Body of pancreas (tissue), 4 donors: ENCODE measurements around the gene PHETA2. TPM values are rescaled to one million over a fixed set of nuclear protein-coding genes. Genes with fewer than 3 reads are reported as not detected.
"Not testable (repeated sequence)": the region's sequence is repeated elsewhere in the genome, so short reads cannot be mapped to it uniquely, and the experiment has no call there.

Experiments used
- ATAC-seq: fragments of 150-250 bp; one replicate; pipeline ENCODE4 v1.9.1; 2016
- DNase-seq, 4 donors: peaks; one replicate each; pipeline ENCODE4 v3.0.0-alpha.2; 2019
- H3K27ac ChIP-seq, 4 donors: fragments of 200-600 bp; sonication (generic); 1 replicate in 3 of 4; 2 replicates in 1 of 4; pipeline versions ENCODE4 v1.5.1 to v1.6.1; 2016 to 2019; ENCODE audit warnings: mild to moderate bottlenecking in 1 of 4, mixed read lengths in 1 of 4, moderate library complexity in 1 of 4
- H3K27me3 ChIP-seq, 2 donors: fragments of 200-600 bp; sonication (generic); one replicate each; pipeline ENCODE4 v1.6.0; 2016; ENCODE audit warnings: mild to moderate bottlenecking in 1 of 2
- H3K36me3 ChIP-seq, 2 donors: fragments of 200-600 bp; sonication (generic); replicated peaks in 1 of 2; 2 replicates each; pipeline ENCODE4 v1.5.1; 2016; ENCODE audit warnings: low read depth in 2 of 2; ENCODE audit not compliant: insufficient read depth in 1 of 2
- H3K4me1 ChIP-seq: fragments of 200-600 bp; sonication (generic); one replicate; pipeline ENCODE4 v1.6.0; 2016
- H3K4me3 ChIP-seq, 2 donors: fragments of 200-600 bp; sonication (generic); 1 replicate in 1 of 2; 2 replicates in 1 of 2; pipeline ENCODE4 v1.5.1; 2016 to 2019
- H3K9me3 ChIP-seq, 3 donors: fragments of 200-600 bp; sonication (generic); 1 replicate in 2 of 3; 2 replicates in 1 of 3; pipeline ENCODE4 v1.5.1; 2016
- POLR2A ChIP-seq, 3 donors: fragments of 450-650 bp; IDR thresholded peaks; one replicate each; pipeline ENCODE4 v1.6.1; 2016; ENCODE audit warnings: antibody characterized with exemption in 3 of 3, mild to moderate bottlenecking in 2 of 3
- WGBS, 2 donors: methylation state at CpG; one replicate each; pipeline ENCODE4 v1.1.5; 2017; 5-methylcytosine and 5-hydroxymethylcytosine counted together
- intact Hi-C: fragments of 100-400 bp; cut with DNase I; formaldehyde crosslinking; loops from one replicate; pipeline ENCODE4 v1.15.1; 2023
- small RNA-seq: library from RNA; depleted of rRNA; stranded (forward); fragments of <200 nt; gene quantifications from one replicate; pipeline ENCODE3, GENCODE V24; 2016
- total RNA-seq, 2 donors: library from RNA; depleted of rRNA; stranded (reverse); fragments of >200 nt; gene quantifications; one replicate each; pipeline ENCODE4 v1.1.0, GENCODE V29; 2016
- TF ChIP-seq, protein P1 (sequence below), 7 experiments: fragments of 450-650 bp in 4 of 7; fragments of 200-600 bp in 3 of 7; sonication (generic) in 3 of 7; IDR thresholded peaks; one replicate each; pipeline ENCODE4 v1.5.1; 2016 to 2019; ENCODE audit warnings: antibody characterized with exemption in 7 of 7

PHETA2 gene
- total RNA-seq, 2 donors from 2014 or later: 9.2 to 12.2 TPM

- Histone ChIP-seq H3K9me3 (no peaks in the 10 kb centered on the region), H3K36me3 (no peaks in the 10 kb centered on the region), H3K27me3 (no peaks in the 10 kb centered on the region), H3K4me3 (no peak overlapping the region), H3K27ac (no peak overlapping the region), H3K4me1 (peaks cover 6% of the 10 kb centered on the region)
- TF ChIP-seq, protein P1, sequence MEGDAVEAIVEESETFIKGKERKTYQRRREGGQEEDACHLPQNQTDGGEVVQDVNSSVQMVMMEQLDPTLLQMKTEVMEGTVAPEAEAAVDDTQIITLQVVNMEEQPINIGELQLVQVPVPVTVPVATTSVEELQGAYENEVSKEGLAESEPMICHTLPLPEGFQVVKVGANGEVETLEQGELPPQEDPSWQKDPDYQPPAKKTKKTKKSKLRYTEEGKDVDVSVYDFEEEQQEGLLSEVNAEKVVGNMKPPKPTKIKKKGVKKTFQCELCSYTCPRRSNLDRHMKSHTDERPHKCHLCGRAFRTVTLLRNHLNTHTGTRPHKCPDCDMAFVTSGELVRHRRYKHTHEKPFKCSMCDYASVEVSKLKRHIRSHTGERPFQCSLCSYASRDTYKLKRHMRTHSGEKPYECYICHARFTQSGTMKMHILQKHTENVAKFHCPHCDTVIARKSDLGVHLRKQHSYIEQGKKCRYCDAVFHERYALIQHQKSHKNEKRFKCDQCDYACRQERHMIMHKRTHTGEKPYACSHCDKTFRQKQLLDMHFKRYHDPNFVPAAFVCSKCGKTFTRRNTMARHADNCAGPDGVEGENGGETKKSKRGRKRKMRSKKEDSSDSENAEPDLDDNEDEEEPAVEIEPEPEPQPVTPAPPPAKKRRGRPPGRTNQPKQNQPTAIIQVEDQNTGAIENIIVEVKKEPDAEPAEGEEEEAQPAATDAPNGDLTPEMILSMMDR (IDR thresholded peaks at IDR 0.05): no peak
- no peak for TF ChIP-seq POLR2A (IDR thresholded peaks at IDR 0.05)
- intact Hi-C loops: no loop called here
- 88 to 90% methylated on average over 4 to 16 of the region's 16 CpGs for WGBS, 2 donors
- ATAC-seq (no peak), DNase-seq (no peak)
These were observed 53.6 kb downstream of the PHETA2 start for GRCh38 chr22:42127606-42128005.

- H3K4me1 ChIP-seq, H3K36me3 ChIP-seq, intact Hi-C loops, DNase-seq, H3K4me3 ChIP-seq, ATAC-seq, H3K9me3 ChIP-seq, H3K27me3 ChIP-seq, H3K27ac ChIP-seq: not testable (repeated sequence)
- WGBS, 2 donors: 85 to 88% methylated on average over 5 to 13 of the region's 13 CpGs
These were observed 54.0 kb downstream of the PHETA2 start for GRCh38 chr22:42128007-42128406.

Small RNA genes within 50 kb of the gene (small RNA-seq; reads per million reads assigned to genes)
- not detected for gene SNORD13P1

Other genes starting within 250 kb of the PHETA2 start
- 10 to 100 TPM; 40.2 to 68.6 TPM for gene SREBF2, start 241.1 kb upstream of the PHETA2 start, total RNA-seq
- gene SHISA8, start 159.2 kb upstream of the PHETA2 start, total RNA-seq: not detected
- not detected for gene TNFRSF13C, start 147.4 kb upstream of the PHETA2 start, total RNA-seq
- gene CENPM, start 127.1 kb upstream of the PHETA2 start, total RNA-seq: not detected
- gene SEPTIN3, start 104.8 kb upstream of the PHETA2 start, total RNA-seq: under 1 TPM in 1 of 2 donors, not detected in 1; 0.52 TPM
- gene WBP2NL, start 75.5 kb upstream of the PHETA2 start, total RNA-seq: 10 to 100 TPM in 1 of 2 donors, 1 to 10 TPM in 1; 5.2 to 11.2 TPM
- 10 to 100 TPM in 1 of 2 donors, 1 to 10 TPM in 1; 8.2 to 11.2 TPM for gene NAGA, start 3.4 kb upstream of the PHETA2 start, total RNA-seq
- gene SMDT1, start 5.5 kb downstream of the PHETA2 start, total RNA-seq: 10 to 100 TPM; 13.8 to 14.8 TPM
- gene NDUFA6, start 16.5 kb downstream of the PHETA2 start, total RNA-seq: 10 to 100 TPM; 18.9 to 30.3 TPM
- gene CYP2D6, start 56.6 kb downstream of the PHETA2 start, total RNA-seq: 1 to 10 TPM in 1 of 2 donors, under 1 TPM in 1; 0.52 to 2.0 TPM
- 10 to 100 TPM; 17.8 to 19.7 TPM for gene TCF20, start 196.4 kb downstream of the PHETA2 start, total RNA-seq